ENCODE measurements around the gene IL17RD. TPM values are rescaled to one million over a fixed set of nuclear protein-coding genes. Genes with fewer than 3 reads are reported as not detected.

The IL17RD gene
- polyA plus RNA-seq, 1 of the 3 experiments (the other 2 are of a cell fraction), result 2.4 TPM

DNA sequence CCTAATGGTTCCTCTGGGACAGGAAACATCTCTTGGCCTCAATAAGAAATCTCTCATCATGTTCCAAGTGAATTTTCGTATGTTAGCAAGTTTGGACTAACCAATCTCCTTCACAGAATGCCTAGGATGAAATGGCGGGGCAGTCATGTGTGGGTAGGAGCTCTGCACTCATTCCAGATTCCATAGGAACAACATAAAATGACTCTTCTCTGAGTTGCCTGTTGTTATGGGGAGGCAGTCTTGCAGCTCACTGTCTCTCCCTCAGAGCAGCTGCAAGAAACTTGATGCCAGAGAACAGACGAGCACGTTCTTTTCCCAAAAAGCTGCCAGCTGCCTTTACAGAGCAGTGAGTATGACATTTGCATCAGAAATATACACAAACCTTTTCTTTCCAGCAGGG is 70.6 kb downstream of the IL17RD start:
- no peak for DNase-seq
- Histone ChIP-seq H3K27ac (ENCODE audit: low read depth in 2 of 2, low read length in 1 of 2) (no peak overlapping the region; a peak in 1 of 4 replicates), H3K36me3 (replicated peaks in 1 of 2; ENCODE audit: control insufficient read depth in 1 of 2, insufficient read depth in 2 of 2, low read length in 1 of 2) (peaks cover 0 to 30% of the 10 kb centered on the region in 2 experiments), H3K4me2 (no peak overlapping the region), H3K79me2 (ENCODE audit: insufficient read depth) (no peaks in the 10 kb centered on the region), H3K4me1 (ENCODE audit: control insufficient read depth in 1 of 2, insufficient read depth in 2 of 2, low read depth in 1 of 2, low read length in 1 of 2) (peaks cover 0 to 2% of the 10 kb centered on the region in 2 experiments; a peak in 1 of 4 replicates), H4K20me1 (ENCODE audit: insufficient read depth) (no peaks in the 10 kb centered on the region), H3K4me3 (ENCODE audit: low read depth in 2 of 2, low read length in 1 of 2) (no peak overlapping the region), H3F3A (replicated peaks; ENCODE audit: insufficient read depth) (no peaks in the 10 kb centered on the region), H2AFZ (ENCODE audit: low read depth) (no peak overlapping the region), H3K9ac (no peak overlapping the region), H3K9me2 (no peaks in the 10 kb centered on the region), H3K9me3 (no peaks in the 10 kb centered on the region), H3K27me3 (ENCODE audit: insufficient read depth) (no peaks in the 10 kb centered on the region)
- WGBS (ENCODE audit: low lambda C conversion rate), result 78% methylated on average over 3 of the region's 4 CpGs
- TF ChIP-seq EZH2phosphoT487 (IDR thresholded peaks at IDR 0.05; ENCODE audit: borderline replicate concordance, low read depth) (no peak), CHD2 (IDR thresholded peaks at IDR 0.05; ENCODE audit: low read length, partially characterized antibody) (no peak), POLR2AphosphoS5 (IDR thresholded peaks at IDR 0.05; ENCODE audit: low read depth, low read length) (no peak), NFIC (IDR thresholded peaks at IDR 0.05; ENCODE audit: borderline replicate concordance) (no peak), NRF1 (IDR thresholded peaks at IDR 0.05; ENCODE audit: low read depth, low read length) (no peak), YY1 (IDR thresholded peaks at IDR 0.05; ENCODE audit: low read depth) (no peak), MXI1 (IDR thresholded peaks at IDR 0.05; ENCODE audit: low read depth, low read length) (no peak)
- TF ChIP-seq, protein P1, sequence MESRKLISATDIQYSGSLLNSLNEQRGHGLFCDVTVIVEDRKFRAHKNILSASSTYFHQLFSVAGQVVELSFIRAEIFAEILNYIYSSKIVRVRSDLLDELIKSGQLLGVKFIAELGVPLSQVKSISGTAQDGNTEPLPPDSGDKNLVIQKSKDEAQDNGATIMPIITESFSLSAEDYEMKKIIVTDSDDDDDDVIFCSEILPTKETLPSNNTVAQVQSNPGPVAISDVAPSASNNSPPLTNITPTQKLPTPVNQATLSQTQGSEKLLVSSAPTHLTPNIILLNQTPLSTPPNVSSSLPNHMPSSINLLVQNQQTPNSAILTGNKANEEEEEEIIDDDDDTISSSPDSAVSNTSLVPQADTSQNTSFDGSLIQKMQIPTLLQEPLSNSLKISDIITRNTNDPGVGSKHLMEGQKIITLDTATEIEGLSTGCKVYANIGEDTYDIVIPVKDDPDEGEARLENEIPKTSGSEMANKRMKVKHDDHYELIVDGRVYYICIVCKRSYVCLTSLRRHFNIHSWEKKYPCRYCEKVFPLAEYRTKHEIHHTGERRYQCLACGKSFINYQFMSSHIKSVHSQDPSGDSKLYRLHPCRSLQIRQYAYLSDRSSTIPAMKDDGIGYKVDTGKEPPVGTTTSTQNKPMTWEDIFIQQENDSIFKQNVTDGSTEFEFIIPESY (IDR thresholded peaks at IDR 0.05; ENCODE audit: borderline replicate concordance, low read depth), result no peak
- POLR2A ChIA-PET, result no interaction called here
- CTCF ChIA-PET, result interaction anchor here (1.2 to 1.6 kb wide), 2 partner anchors 76 to 106 kb away, joined by 6 read pairs; no protein-coding TSS in a partner anchor

DNA sequence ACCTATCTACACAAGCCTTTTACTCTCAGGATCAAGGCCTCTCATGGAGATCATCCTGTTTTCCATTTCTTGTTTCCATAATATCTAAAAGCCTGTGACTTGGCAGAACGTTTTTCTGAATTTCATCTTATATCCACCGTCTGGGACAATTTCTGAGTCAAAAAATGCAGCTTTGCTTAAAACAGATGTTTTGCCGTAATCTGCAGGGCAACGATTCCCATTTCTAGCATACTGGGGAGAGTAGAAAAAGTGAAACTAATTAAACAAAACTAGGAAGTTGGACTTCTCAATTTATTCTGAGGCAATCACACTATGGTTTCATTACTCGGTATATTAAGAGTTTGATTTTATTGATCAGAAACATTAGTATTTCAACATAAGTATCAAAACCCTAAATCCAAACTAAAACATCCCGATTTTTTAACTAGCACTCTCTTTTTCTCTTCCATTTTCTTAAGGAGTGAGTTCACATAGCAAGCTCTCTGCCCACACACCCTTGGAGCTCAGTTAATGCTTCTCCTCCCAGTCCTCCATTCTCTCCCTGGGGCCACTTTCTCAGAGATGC is 71.1 kb downstream of the IL17RD start:
- Histone ChIP-seq H3K9me2 (no peaks in the 10 kb centered on the region), H2AFZ (ENCODE audit: low read depth) (no peak overlapping the region), H3K27me3 (ENCODE audit: insufficient read depth) (no peaks in the 10 kb centered on the region), H3K4me3 (ENCODE audit: low read depth in 2 of 2, low read length in 1 of 2) (no peak overlapping the region), H3K9ac (no peak overlapping the region), H4K20me1 (ENCODE audit: insufficient read depth) (no peaks in the 10 kb centered on the region), H3K36me3 (replicated peaks in 1 of 2; ENCODE audit: control insufficient read depth in 1 of 2, insufficient read depth in 2 of 2, low read length in 1 of 2) (peaks cover 0 to 26% of the 10 kb centered on the region in 2 experiments), H3K27ac (ENCODE audit: low read depth in 2 of 2, low read length in 1 of 2) (no peak overlapping the region), H3K79me2 (ENCODE audit: insufficient read depth) (no peaks in the 10 kb centered on the region), H3K4me2 (no peak overlapping the region), H3K4me1 (ENCODE audit: control insufficient read depth in 1 of 2, insufficient read depth in 2 of 2, low read depth in 1 of 2, low read length in 1 of 2) (peaks cover 0 to 2% of the 10 kb centered on the region in 2 experiments; a peak in 1 of 4 replicates), H3F3A (replicated peaks; ENCODE audit: insufficient read depth) (no peaks in the 10 kb centered on the region), H3K9me3 (no peaks in the 10 kb centered on the region)
- DNase-seq, result no peak
- ChIA-PET CTCF (interaction anchor here (1.0 to 1.6 kb wide), 4 partner anchors 65 to 105 kb away, joined by 3 to 6 read pairs (median 5); no protein-coding TSS in a partner anchor), POLR2A (no interaction called here)
- WGBS (ENCODE audit: low lambda C conversion rate), result 84% methylated on average over 6 of the region's 6 CpGs
- no peak for TF ChIP-seq TCF12 (IDR thresholded peaks at IDR 0.05)
- TF ChIP-seq, protein P2, sequence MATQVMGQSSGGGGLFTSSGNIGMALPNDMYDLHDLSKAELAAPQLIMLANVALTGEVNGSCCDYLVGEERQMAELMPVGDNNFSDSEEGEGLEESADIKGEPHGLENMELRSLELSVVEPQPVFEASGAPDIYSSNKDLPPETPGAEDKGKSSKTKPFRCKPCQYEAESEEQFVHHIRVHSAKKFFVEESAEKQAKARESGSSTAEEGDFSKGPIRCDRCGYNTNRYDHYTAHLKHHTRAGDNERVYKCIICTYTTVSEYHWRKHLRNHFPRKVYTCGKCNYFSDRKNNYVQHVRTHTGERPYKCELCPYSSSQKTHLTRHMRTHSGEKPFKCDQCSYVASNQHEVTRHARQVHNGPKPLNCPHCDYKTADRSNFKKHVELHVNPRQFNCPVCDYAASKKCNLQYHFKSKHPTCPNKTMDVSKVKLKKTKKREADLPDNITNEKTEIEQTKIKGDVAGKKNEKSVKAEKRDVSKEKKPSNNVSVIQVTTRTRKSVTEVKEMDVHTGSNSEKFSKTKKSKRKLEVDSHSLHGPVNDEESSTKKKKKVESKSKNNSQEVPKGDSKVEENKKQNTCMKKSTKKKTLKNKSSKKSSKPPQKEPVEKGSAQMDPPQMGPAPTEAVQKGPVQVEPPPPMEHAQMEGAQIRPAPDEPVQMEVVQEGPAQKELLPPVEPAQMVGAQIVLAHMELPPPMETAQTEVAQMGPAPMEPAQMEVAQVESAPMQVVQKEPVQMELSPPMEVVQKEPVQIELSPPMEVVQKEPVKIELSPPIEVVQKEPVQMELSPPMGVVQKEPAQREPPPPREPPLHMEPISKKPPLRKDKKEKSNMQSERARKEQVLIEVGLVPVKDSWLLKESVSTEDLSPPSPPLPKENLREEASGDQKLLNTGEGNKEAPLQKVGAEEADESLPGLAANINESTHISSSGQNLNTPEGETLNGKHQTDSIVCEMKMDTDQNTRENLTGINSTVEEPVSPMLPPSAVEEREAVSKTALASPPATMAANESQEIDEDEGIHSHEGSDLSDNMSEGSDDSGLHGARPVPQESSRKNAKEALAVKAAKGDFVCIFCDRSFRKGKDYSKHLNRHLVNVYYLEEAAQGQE (IDR thresholded peaks at IDR 0.05; ENCODE audit: low read depth, low read length), result no peak

All from SK-N-SH (cell line).